HepG2 (cell line): ENCODE measurements around the gene EMC10.

Experiments
- FOXM1 ChIP-seq: sonication (generic); formaldehyde crosslinking; IDR thresholded peaks from 2 replicates; pipeline ENCODE4 v1.5.0; 2020; ENCODE audit warnings: missing genetic modification reagents
- KDM1A ChIP-seq: IDR thresholded peaks from 2 replicates; pipeline ENCODE4 v1.6.1; 2016; ENCODE audit warnings: missing compliant biosample characterization
- MEIS1 ChIP-seq: sonication (generic); formaldehyde crosslinking; IDR thresholded peaks from 2 replicates; pipeline ENCODE4 v1.9.0; 2021; ENCODE audit warnings: mild to moderate bottlenecking, missing genetic modification reagents, moderate library complexity, borderline replicate concordance
- NR2F1 ChIP-seq, 2 experiments: fragments of 450-650 bp in 1 of 2; formaldehyde crosslinking in 1 of 2; IDR thresholded peaks; 2 replicates each; pipeline versions ENCODE4 v1.5.0 to v1.6.1; 2016 to 2020; ENCODE audit warnings: mild to moderate bottlenecking in 1 of 2, missing compliant biosample characterization in 1 of 2, missing genetic modification reagents in 1 of 2, moderate library complexity in 1 of 2
- PRPF4 ChIP-seq: fragments of 200-400 bp; formaldehyde crosslinking; IDR thresholded peaks from 2 replicates; pipeline ENCODE4 v1.6.1; 2016; ENCODE audit warnings: low read length, low read depth; ENCODE audit not compliant: poor library complexity, severe bottlenecking
- RBFOX2 ChIP-seq: fragments of 200-400 bp; formaldehyde crosslinking; IDR thresholded peaks from 2 replicates; pipeline ENCODE4 v1.6.1; 2017; ENCODE audit warnings: low read depth, mild to moderate bottlenecking, low read length
- TCF7L2 ChIP-seq: IDR thresholded peaks from 2 replicates; pipeline ENCODE4 v1.6.1; 2011; ENCODE audit warnings: mild to moderate bottlenecking, low read depth, low read length, moderate library complexity
- TF ChIP-seq, protein P1 (sequence below): sonication (generic); formaldehyde crosslinking; IDR thresholded peaks from 2 replicates; pipeline ENCODE4 v1.4.0; 2020; ENCODE audit warnings: missing genetic modification reagents

DNA sequence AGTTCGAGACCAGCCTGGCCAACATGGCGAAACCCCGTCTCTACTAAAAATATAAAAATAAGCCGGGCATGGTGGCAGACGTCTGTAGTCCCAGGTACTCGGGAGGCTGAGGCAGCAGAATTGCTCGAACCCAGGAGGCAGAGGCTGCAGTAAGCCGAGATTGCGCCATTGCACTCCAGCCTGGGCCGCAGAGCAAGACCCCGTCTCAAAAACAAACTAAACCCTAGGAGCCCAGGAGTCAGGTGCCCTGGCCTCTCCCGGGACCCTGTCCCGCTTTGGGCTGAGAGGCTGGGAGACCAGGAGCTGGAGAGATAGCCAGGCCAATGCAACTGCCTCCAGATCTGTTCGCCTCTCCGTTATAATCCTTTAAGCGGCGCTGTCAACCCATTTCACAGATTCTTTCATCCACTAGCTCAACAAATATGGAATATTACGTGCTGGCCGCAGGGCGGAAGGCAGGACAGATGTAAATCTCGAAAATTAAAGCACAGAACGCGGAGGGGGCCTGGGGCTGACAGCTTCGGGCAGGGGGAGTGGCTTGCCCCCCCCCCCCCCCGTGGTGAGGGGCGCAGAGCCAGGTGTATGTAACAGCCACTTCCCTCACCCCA is 48.9 kb upstream of the EMC10 start:
- TF ChIP-seq KDM1A (CRISPR knock-in tag): no peak
- no peak for TF ChIP-seq FOXM1 (CRISPR knock-in tag)
- no peak for TF ChIP-seq PRPF4
- no peak for TF ChIP-seq NR2F1 (CRISPR knock-in tag; IDR thresholded peaks at IDR 0.05)
- TF ChIP-seq TCF7L2: no peak
- TF ChIP-seq RBFOX2: no peak
- TF ChIP-seq, protein P1, sequence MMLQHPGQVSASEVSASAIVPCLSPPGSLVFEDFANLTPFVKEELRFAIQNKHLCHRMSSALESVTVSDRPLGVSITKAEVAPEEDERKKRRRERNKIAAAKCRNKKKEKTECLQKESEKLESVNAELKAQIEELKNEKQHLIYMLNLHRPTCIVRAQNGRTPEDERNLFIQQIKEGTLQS: no peak
- no peak for TF ChIP-seq MEIS1 (CRISPR knock-in tag)
